H1 (cell line): ENCODE results near the gene PARD6A. TPM values are rescaled to one million over a fixed set of nuclear protein-coding genes. Genes with fewer than 3 reads are reported as not detected.
A peak's percentile ranks its signal among the peaks of the same experiment; 100 is the strongest.

Source experiments
- CEBPB ChIP-seq: IDR thresholded peaks from 2 replicates; pipeline ENCODE4 v1.6.1; 2012; ENCODE audit warnings: low read depth, low read length
- GABPA ChIP-seq: IDR thresholded peaks from 2 replicates; pipeline ENCODE4 v1.6.1; 2011; ENCODE audit warnings: mild to moderate bottlenecking, low read length, moderate library complexity, borderline replicate concordance; ENCODE audit not compliant: insufficient read depth
- JUN ChIP-seq: IDR thresholded peaks from 2 replicates; pipeline ENCODE4 v1.6.1; 2011; ENCODE audit warnings: low read depth, mild to moderate bottlenecking, improper control_type of control experiment, low read length
- KDM5A ChIP-seq: fragments of 200-600 bp; IDR thresholded peaks from 2 replicates; pipeline ENCODE4 v1.7.1; 2012; ENCODE audit warnings: mild to moderate bottlenecking, low read length, inconsistent platforms, mixed read lengths
- RNF2 ChIP-seq: fragments of 200-900, 300-1000 bp; sonication (generic); IDR thresholded peaks from 2 replicates; pipeline ENCODE4 v1.7.1; 2016; ENCODE audit warnings: borderline replicate concordance, low read depth, mild to moderate bottlenecking, antibody characterized with exemption, low read length; ENCODE audit not compliant: poor library complexity, severe bottlenecking; ENCODE audit errors: missing control alignments
- SP1 ChIP-seq: IDR thresholded peaks from 2 replicates; pipeline ENCODE4 v1.6.1; 2011; ENCODE audit warnings: low read depth, low read length
- SP2 ChIP-seq: IDR thresholded peaks from 2 replicates; pipeline ENCODE4 v1.6.1; 2012; ENCODE audit warnings: mild to moderate bottlenecking, low read length, inconsistent platforms
- SRF ChIP-seq: IDR thresholded peaks from 2 replicates; pipeline ENCODE4 v1.6.1; 2011; ENCODE audit warnings: mild to moderate bottlenecking, low read depth, low read length, moderate library complexity
- YY1 ChIP-seq: IDR thresholded peaks from 2 replicates; pipeline ENCODE4 v1.6.1; 2011; ENCODE audit warnings: low read depth, mild to moderate bottlenecking, low read length
- polyA plus RNA-seq, 7 experiments: library from polyadenylated mRNA; depleted of rRNA in 3 of 7; stranded (reverse) in 5 of 7; unstranded in 2 of 7; fragments of >200 nt in 5 of 7; fragments of 200-250 nt in 2 of 7; gene quantifications; 1 replicate in 5 of 7; 2 replicates in 1 of 7; 4 replicates in 1 of 7; pipeline versions ENCODE4 v1.2.1 to v1.2.3, GENCODE V29; 2011 to 2013; ENCODE audit warnings: missing spikeins in 2 of 7, mixed read lengths in 2 of 7
- total RNA-seq: library from RNA; stranded (reverse); fragmentation: NEBNext Ultra II Directional; extraction: Animal tissue kit (Norgen Biotek cat#: 25700); gene quantifications from 2 replicates; pipeline ENCODE4 v1.2.1, GENCODE V29; 2021

The PARD6A gene
- total and polyA plus RNA-seq, 2 of the 8 experiments (the other 6 are each of a cell fraction or from before 2014, with no cell fraction given) = 15.1 to 21.8 TPM

GRCh38 chr16:67672739-67673662 lies 12.2 kb downstream of the PARD6A start (continued):
- TF ChIP-seq JUN = no peak
- TF ChIP-seq KDM5A = no peak
- no peak for TF ChIP-seq SP2
- no peak for TF ChIP-seq CEBPB
- no peak for TF ChIP-seq SRF
- TF ChIP-seq YY1 = peak; percentile 24; the same call in 1 of the 2 replicates
- TF ChIP-seq SP1 = no peak
- TF ChIP-seq RNF2 = no peak
- 0 out of 2 replicates have a peak, but pooled peaks have one; percentile 36 for TF ChIP-seq GABPA
